ENCODE data around the gene ABR. TPM values are rescaled to one million over a fixed set of nuclear protein-coding genes. Genes with fewer than 3 reads are reported as not detected.
"Not testable (repeated sequence)": the region's sequence is repeated elsewhere in the genome, so short reads cannot be mapped to it uniquely, and the experiment has no call there.

The ABR gene
- total RNA-seq, 1 donor from 2014 or later, result 13.4 TPM

- DNase-seq (ENCODE audit: low spot score) (no peak), ATAC-seq (no peak)
These were observed 128.5 kb downstream of the ABR start for GRCh38 chr17:1050996-1051925.

- DNase-seq (ENCODE audit: low spot score), result no peak
- ATAC-seq, result no peak
These were observed 129.4 kb downstream of the ABR start for GRCh38 chr17:1050246-1050995.

- no peak for ATAC-seq
- no peak for DNase-seq (ENCODE audit: low spot score)
These were observed 130.1 kb downstream of the ABR start for GRCh38 chr17:1049446-1050225.

- not testable (repeated sequence) for DNase-seq (ENCODE audit: low spot score); ATAC-seq
These were observed 131.2 kb downstream of the ABR start for GRCh38 chr17:1048516-1049115.

GRCh38 chr17:1047879-1048470 lies 131.8 kb downstream of the ABR start:
- ATAC-seq (no peak), DNase-seq (ENCODE audit: low spot score) (no peak)

- ATAC-seq (no peak), DNase-seq (ENCODE audit: low spot score) (no peak)
These were observed 132.5 kb downstream of the ABR start for GRCh38 chr17:1047177-1047878.

- DNase-seq (ENCODE audit: low spot score) (no peak), ATAC-seq (no peak)
These were observed 134.3 kb downstream of the ABR start for GRCh38 chr17:1045456-1045855.

GRCh38 chr17:1044387-1045009 lies 135.3 kb downstream of the ABR start:
- not testable (repeated sequence) for DNase-seq (ENCODE audit: low spot score); ATAC-seq

GRCh38 chr17:1043601-1044251 lies 136.1 kb downstream of the ABR start:
- DNase-seq (ENCODE audit: low spot score) (no peak), ATAC-seq (peak; percentile 28)

- no peak for ATAC-seq
- no peak for DNase-seq (ENCODE audit: low spot score)
These were observed 137.3 kb downstream of the ABR start for GRCh38 chr17:1042486-1042885.

- ATAC-seq, result no peak
- no peak for DNase-seq (ENCODE audit: low spot score)
These were observed 138.0 kb downstream of the ABR start for GRCh38 chr17:1041746-1042145.

GRCh38 chr17:1040216-1040600 lies 139.6 kb downstream of the ABR start:
- peak; percentile 34 for ATAC-seq
- DNase-seq (ENCODE audit: low spot score), result no peak

- ATAC-seq (peak; percentile 65), DNase-seq (ENCODE audit: low spot score) (no peak)
These were observed 140.1 kb downstream of the ABR start for GRCh38 chr17:1039511-1040215.

GRCh38 chr17:1039123-1039507 lies 140.7 kb downstream of the ABR start:
- ATAC-seq, result no peak
- DNase-seq (ENCODE audit: low spot score), result no peak

- DNase-seq (ENCODE audit: low spot score) (no peak), ATAC-seq (no peak)
These were observed 141.2 kb downstream of the ABR start for GRCh38 chr17:1038459-1039122.

- DNase-seq (ENCODE audit: low spot score) (no peak), ATAC-seq (no peak)
These were observed 142.4 kb downstream of the ABR start for GRCh38 chr17:1037238-1037879.

- ATAC-seq (no peak), DNase-seq (ENCODE audit: low spot score) (no peak)
These were observed 142.9 kb downstream of the ABR start for GRCh38 chr17:1036845-1037237.
